IMR-90 (cell line): Measurements from ENCODE around the gene KLC4.
A peak's percentile ranks its signal among the peaks of the same experiment; 100 is the strongest.
"Not testable (repeated sequence)": the region's sequence is repeated elsewhere in the genome, so short reads cannot be mapped to it uniquely, and the experiment has no call there.

Experiments
- BHLHE40 ChIP-seq: fragments of 150-350 bp; IDR thresholded peaks from 2 replicates; pipeline ENCODE4 v1.6.1; 2016; ENCODE audit warnings: mild to moderate bottlenecking, low read depth, low read length
- CEBPB ChIP-seq: IDR thresholded peaks from 2 replicates; pipeline ENCODE4 v1.6.1; 2012; ENCODE audit warnings: low read depth, low read length, improper control_type of control experiment
- CHD1 ChIP-seq: IDR thresholded peaks from 2 replicates; pipeline ENCODE4 v1.6.1; 2012; ENCODE audit warnings: low read depth, low read length, improper control_type of control experiment
- MAFK ChIP-seq: IDR thresholded peaks from 2 replicates; pipeline ENCODE4 v1.6.1; 2012; ENCODE audit warnings: low read depth, low read length, improper control_type of control experiment
- MAZ ChIP-seq: IDR thresholded peaks from 2 replicates; pipeline ENCODE4 v1.6.1; 2012; ENCODE audit warnings: low read depth, mild to moderate bottlenecking, low read length, improper control_type of control experiment, moderate library complexity, borderline replicate concordance
- MXI1 ChIP-seq: IDR thresholded peaks from 2 replicates; pipeline ENCODE4 v1.6.1; 2012; ENCODE audit warnings: low read depth, mild to moderate bottlenecking, low read length, moderate library complexity, borderline replicate concordance
- NFE2L2 ChIP-seq: fragments of 150-350 bp; IDR thresholded peaks from 2 replicates; pipeline ENCODE4 v1.6.1; 2016; ENCODE audit warnings: low read depth, mild to moderate bottlenecking, low read length
- POLR2A ChIP-seq: IDR thresholded peaks from 2 replicates; pipeline ENCODE4 v1.6.1; 2012; ENCODE audit warnings: mild to moderate bottlenecking, low read depth, low read length
- RAD21 ChIP-seq: IDR thresholded peaks from 2 replicates; pipeline ENCODE4 v1.6.1; 2012; ENCODE audit warnings: low read length, improper control_type of control experiment
- RCOR1 ChIP-seq: IDR thresholded peaks from 2 replicates; pipeline ENCODE4 v1.6.1; 2012; ENCODE audit warnings: mild to moderate bottlenecking, low read length, improper control_type of control experiment; ENCODE audit not compliant: insufficient replicate concordance
- RFX5 ChIP-seq: IDR thresholded peaks from 2 replicates; pipeline ENCODE4 v1.8.0; 2012; ENCODE audit warnings: low read depth, mild to moderate bottlenecking, low read length, moderate library complexity
- SMC3 ChIP-seq: fragments of 150-350 bp; IDR thresholded peaks from 2 replicates; pipeline ENCODE4 v1.6.1; 2016; ENCODE audit warnings: low read depth, mild to moderate bottlenecking, antibody characterized with exemption, low read length, moderate library complexity
- TF ChIP-seq, protein P1 (sequence below): conservative IDR thresholded peaks from 2 replicates; pipeline ENCODE4 v1.5.1; 2012; ENCODE audit warnings: mild to moderate bottlenecking, low read depth, low read length, improper control_type of control experiment
- TF ChIP-seq, protein P2 (sequence below): fragments of 150-350 bp; IDR thresholded peaks from 2 replicates; pipeline ENCODE4 v1.6.1; 2017; ENCODE audit warnings: mild to moderate bottlenecking, antibody characterized with exemption, low read length, low read depth

DNA sequence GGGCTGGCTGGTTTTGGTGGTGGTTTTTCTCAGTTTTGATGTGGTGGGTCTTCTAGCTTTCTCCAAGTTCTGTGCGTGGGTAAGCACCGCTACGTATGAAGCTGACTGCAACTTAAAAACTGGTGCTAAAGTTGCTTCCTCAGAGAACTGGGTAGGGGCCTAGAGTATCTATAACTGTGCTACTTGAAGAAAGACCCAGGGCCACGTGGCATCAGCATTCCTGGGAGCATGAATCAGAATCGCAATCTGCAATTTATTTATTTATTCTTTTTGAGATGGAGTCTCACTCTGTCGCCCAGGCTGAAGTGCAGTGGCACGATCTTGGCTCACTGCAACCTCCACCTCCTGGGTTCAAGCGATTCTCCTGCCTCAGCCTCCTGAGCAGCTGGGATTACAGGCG, 22.5 kb downstream of the KLC4 start:
- TF ChIP-seq, protein P1, sequence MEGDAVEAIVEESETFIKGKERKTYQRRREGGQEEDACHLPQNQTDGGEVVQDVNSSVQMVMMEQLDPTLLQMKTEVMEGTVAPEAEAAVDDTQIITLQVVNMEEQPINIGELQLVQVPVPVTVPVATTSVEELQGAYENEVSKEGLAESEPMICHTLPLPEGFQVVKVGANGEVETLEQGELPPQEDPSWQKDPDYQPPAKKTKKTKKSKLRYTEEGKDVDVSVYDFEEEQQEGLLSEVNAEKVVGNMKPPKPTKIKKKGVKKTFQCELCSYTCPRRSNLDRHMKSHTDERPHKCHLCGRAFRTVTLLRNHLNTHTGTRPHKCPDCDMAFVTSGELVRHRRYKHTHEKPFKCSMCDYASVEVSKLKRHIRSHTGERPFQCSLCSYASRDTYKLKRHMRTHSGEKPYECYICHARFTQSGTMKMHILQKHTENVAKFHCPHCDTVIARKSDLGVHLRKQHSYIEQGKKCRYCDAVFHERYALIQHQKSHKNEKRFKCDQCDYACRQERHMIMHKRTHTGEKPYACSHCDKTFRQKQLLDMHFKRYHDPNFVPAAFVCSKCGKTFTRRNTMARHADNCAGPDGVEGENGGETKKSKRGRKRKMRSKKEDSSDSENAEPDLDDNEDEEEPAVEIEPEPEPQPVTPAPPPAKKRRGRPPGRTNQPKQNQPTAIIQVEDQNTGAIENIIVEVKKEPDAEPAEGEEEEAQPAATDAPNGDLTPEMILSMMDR = not testable (repeated sequence)
- not testable (repeated sequence) for TF ChIP-seq MXI1, CEBPB, SMC3, BHLHE40, MAZ, RAD21, POLR2A, MAFK, RFX5, CHD1, NFE2L2, RCOR1
- TF ChIP-seq, protein P2, sequence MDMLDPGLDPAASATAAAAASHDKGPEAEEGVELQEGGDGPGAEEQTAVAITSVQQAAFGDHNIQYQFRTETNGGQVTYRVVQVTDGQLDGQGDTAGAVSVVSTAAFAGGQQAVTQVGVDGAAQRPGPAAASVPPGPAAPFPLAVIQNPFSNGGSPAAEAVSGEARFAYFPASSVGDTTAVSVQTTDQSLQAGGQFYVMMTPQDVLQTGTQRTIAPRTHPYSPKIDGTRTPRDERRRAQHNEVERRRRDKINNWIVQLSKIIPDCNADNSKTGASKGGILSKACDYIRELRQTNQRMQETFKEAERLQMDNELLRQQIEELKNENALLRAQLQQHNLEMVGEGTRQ = peak; percentile 82
